OCI-LY7 (cell line): ENCODE data around the gene FBH1.

Experiments
- EZH2phosphoT487 ChIP-seq: fragments of 200-600 bp; sonication (generic); IDR thresholded peaks from 2 replicates; pipeline ENCODE4 v1.6.1; 2018; ENCODE audit warnings: low read depth, borderline replicate concordance, mild to moderate bottlenecking, mixed run types, antibody characterized with exemption, low read length, moderate library complexity, mixed read lengths
- TF ChIP-seq, protein P1 (sequence below): fragments of 200-600 bp; sonication (generic); conservative IDR thresholded peaks from 2 replicates; pipeline ENCODE4 v1.5.1; 2014; ENCODE audit warnings: mild to moderate bottlenecking, antibody characterized with exemption, low read length, moderate library complexity, mixed read lengths

DNA sequence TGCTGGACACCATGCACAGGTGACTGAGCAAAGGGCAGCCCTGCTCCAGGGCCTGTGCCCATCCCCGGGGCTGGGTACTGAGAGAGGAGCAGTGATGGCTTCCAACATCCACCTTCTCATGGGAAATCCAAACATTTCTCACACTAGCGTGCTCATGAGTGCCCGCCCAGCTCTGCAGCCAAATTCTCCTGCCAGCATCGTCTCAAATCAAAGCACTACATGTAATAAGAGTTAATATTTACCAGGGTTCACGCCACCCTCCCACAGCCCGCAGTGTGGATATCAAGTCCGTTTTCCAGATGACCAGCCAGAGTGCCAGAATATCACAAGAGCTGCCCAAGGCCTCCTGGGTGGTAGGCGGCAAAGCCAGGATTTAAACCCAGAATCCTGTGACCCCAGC, 75.2 kb downstream of the FBH1 start:
- TF ChIP-seq, protein P1, sequence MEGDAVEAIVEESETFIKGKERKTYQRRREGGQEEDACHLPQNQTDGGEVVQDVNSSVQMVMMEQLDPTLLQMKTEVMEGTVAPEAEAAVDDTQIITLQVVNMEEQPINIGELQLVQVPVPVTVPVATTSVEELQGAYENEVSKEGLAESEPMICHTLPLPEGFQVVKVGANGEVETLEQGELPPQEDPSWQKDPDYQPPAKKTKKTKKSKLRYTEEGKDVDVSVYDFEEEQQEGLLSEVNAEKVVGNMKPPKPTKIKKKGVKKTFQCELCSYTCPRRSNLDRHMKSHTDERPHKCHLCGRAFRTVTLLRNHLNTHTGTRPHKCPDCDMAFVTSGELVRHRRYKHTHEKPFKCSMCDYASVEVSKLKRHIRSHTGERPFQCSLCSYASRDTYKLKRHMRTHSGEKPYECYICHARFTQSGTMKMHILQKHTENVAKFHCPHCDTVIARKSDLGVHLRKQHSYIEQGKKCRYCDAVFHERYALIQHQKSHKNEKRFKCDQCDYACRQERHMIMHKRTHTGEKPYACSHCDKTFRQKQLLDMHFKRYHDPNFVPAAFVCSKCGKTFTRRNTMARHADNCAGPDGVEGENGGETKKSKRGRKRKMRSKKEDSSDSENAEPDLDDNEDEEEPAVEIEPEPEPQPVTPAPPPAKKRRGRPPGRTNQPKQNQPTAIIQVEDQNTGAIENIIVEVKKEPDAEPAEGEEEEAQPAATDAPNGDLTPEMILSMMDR = no peak
- TF ChIP-seq EZH2phosphoT487 = no peak
